GM21786 (cell line): Measurements from ENCODE around the gene CHAC1.
"Not testable (repeated sequence)": the region's sequence is repeated elsewhere in the genome, so short reads cannot be mapped to it uniquely, and the experiment has no call there.

ENCODE experiments used
- ATAC-seq: cut with Tn5 transposase; IDR thresholded peaks from one replicate; pipeline ENCODE4 v1.9.1; 2021; ENCODE audit not compliant: unreplicated experiment

Gene CHAC1

DNA sequence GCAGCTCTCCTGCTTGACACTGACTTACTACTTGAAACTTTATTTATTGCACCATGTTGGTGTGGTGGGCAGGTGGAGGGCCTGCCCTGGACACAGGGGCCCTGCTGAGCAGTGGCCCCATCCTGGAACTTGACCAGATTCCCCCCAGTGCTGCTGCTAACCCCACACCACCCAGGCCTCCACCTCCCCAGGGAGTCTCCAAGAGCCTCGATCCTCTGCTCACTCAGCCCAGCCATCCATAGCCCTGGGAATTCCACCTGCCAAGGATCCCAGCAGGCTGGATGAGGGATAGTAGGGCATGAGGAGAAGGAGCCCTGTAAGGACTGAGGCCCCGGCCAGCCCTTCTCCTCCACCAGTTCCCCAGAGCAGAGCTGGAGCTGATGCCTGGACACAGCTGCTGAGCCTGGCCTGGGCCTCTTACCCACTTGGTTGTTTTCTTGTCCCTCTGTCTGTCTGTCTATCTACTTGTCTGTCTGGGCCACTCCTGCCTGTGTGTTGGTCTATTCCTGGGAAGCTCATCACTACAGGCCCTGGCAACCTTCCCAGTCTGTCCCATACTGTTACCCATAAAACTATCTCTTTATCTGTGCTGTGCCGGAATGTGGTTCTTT lies 2.8 kb downstream of the CHAC1 start:
- no peak for ATAC-seq

DNA sequence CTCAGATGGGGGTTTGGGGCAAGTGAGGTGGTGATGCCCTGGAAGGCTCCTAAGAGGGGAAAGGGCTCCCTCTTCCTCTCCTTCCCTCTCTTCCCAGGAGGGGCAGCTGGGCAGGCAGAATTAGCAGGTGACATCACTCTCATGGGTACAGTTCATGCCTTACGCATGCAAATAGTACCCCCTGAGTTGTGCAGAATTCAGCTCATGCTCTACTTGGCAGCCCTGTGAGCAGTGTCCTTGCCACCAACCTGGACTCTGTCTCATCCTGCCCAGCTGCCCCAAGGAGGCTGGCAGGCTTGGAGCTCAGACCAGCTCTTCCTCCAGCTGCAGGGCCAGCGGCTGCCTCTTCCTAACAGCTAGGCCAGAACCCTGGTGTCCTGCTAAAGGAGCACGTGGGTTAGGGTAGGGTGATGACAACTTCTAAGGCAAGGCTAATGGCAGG lies 3.3 kb downstream of the CHAC1 start:
- no peak for ATAC-seq

DNA sequence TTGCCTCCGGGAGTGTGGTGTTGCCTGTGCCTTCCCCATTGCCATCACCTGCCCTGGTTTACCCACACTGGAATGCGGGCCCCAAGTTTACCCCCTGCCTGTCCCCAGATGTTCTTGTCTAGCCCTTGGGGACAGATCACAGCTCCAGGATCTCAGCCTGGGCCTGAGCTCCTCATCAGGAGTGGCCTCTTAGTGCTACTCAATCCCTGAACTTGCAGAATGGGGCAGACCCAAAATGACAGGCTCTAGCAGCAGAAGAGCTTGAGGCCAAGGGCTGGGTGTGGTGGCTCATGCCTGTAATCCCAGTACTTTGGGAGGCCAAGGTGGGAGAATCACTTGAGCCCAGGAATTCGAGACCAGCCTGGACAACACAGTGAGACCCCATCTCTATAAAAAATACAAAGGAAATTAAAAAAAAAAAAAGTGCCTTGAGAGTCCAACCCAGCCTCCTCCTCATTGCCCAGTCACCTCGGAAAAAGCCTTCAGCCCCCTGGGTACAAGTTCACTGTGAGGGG lies 3.8 kb downstream of the CHAC1 start:
- ATAC-seq = no peak

DNA sequence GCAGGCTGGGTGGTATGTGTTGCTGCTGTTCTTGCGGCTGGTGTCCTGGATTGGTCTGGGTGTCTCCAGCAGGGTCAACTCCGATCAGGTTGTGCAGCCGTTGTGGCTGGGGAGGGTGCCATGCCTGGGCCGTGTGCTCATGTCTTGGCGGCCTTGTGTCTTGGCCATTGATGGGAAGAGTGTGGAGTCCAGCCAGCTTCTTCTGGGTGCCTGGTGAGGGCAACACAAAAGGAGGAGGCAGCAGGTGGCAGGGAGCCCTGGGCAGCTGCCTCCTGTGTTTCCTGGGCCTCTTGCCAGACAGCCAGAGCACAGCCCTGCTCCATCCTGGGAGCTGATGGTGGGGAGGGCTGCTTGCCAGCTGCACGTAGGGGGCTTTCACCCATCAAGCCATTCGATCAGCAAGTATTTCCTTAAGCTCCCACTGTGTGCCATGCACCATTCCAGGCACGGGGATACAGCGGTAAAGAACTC lies 4.3 kb downstream of the CHAC1 start:
- ATAC-seq = no peak

DNA sequence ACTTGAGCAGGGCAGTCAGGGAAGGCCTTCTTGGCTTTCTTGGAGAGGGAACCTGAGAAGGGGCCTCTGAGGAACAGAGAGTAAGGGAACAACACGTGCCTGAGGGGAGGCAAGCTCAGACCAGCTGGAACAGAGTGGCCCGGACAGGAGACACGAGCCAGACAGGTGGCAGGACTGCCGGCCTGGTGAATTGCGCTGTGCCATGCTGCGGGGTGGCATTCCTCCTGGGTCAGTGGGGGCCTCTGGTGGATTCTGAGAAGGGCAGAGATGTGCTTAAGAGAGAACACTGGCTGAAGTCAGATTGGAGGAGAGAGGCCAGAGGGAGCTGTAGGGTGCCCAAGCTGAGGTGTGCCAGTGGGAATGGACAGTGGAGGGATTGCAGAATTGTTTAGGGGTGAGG lies 4.9 kb downstream of the CHAC1 start:
- no peak for ATAC-seq

GRCh38 chr15:40958723-40959122 lies 5.5 kb downstream of the CHAC1 start:
- ATAC-seq = no peak

DNA sequence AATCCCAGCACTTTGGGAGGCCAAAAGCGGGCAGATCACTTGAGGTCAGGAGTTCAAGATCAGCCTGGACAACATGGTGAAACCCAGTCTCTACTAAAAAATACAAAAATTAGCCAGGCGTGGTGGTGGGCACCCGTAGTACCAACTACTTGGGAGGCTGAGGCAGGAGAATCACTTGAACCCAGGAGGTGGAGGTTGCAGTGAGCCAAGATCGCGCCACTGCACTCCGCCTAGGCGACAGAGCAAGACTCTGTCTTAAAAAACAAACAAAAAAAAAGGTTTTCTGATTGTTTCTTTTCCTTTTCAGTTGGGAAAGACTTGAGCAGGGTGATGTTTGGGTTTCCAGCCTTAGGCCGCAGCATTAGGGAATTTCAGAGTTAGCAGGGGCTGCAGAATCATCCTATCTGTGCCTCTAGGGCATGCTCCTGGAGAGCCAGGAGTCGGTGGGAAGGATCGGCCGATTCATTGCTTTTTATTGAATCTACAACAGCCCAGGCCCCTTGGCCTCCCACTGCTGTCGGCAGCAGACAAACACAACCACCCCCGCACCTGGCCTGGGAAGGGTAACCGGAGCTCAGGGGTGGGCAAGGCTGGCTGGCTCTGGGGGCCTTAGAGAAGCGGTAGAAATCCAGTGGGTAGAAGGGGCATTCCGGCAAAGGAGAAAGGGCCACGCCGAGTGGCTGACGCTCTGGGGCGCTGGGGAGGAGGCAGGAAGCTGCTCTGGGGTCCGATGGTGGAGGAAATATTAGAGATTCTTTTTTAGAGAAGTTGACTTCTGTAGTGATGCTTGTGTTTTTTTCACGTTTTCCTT lies 6.3 kb downstream of the CHAC1 start:
- no peak for ATAC-seq

DNA sequence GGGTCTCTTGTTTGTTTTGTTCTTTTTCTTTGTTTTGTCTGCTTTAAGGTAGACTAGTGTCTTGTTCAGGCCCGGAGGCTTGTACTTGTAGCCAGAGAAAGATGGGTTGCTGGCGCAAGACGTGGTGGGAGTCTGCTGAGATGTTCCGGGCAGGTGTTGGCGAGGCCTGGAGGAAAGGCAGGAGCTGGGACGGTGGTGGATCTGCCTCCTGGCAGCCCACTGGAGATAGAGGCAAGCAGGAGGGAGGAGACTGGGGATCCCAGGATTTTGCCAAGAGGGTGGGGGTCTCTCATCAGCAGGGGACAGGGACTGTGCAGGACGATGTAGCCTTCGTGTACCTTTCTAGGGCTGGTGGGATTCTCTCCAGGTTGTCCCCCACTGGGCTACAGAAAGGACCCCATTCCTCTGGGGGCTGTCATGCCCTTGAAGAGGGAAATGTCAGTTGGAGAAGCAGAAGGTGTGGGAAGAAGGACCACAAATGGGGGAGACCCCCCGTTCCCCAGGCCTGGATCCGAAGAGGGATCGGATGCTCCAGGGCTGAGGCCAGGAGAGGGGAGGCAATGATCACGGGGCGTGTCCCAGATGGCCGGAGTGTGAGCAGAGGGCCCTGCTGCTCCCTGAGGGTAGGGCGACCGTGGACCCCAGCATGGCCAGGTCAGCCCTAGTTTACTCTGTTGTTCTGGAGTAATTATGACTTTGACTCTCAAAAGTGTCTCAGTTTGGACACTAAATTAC lies 7.0 kb downstream of the CHAC1 start:
- ATAC-seq = no peak

DNA sequence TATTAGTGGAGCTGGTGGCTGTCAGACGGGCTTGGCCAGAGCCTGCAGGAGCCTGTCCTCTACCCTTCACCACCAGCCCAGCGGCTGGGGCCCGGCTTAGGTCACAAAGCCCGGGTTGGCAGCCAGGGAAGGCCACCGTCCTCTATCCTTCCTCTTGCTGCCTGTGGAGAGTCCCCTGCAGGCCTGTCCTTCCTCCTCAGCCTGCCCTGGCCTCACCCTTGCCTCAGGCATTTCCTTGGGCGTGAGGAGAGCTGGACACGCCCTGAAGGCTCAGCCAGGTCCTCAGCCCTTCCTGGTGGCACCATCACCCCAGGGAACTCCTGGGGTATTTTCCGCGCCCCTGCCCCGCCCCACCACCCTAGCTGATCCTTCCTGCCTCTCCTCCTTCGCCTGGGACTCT lies 7.7 kb downstream of the CHAC1 start:
- ATAC-seq = no peak

- not testable (repeated sequence) for ATAC-seq
Observed at GRCh38 chr15:40961740-40962139, 8.5 kb downstream of the CHAC1 start.

- not testable (repeated sequence) for ATAC-seq
Observed at GRCh38 chr15:40962317-40962716, 9.0 kb downstream of the CHAC1 start.

DNA sequence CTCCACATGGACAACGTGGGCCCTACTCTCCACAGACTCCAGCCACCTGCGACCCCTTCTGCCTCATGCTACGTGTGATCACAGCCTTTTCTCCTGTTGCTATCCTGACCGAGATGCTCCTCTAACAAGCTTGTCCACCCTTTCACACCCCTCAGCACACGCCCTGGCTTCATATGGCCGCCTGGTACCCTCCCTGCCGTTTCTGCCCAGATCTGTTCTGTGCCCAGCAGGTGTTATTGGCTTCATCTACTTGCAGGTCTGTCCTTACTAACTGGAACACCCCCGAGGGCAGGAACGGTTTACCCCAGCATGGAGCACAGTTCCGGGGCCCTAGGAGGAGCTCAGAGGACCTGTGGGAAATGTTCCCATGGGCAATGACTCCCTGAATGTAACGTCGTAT lies 9.9 kb downstream of the CHAC1 start:
- no peak for ATAC-seq

- no peak for ATAC-seq
Observed at GRCh38 chr15:40964006-40964405, 10.7 kb downstream of the CHAC1 start.

- no peak for ATAC-seq
Observed at GRCh38 chr15:40964634-40965033, 11.4 kb downstream of the CHAC1 start.

GRCh38 chr15:40968290-40969085 lies 15.2 kb downstream of the CHAC1 start:
- ATAC-seq = no peak

GRCh38 chr15:40969363-40969762 lies 16.1 kb downstream of the CHAC1 start:
- ATAC-seq = no peak

DNA sequence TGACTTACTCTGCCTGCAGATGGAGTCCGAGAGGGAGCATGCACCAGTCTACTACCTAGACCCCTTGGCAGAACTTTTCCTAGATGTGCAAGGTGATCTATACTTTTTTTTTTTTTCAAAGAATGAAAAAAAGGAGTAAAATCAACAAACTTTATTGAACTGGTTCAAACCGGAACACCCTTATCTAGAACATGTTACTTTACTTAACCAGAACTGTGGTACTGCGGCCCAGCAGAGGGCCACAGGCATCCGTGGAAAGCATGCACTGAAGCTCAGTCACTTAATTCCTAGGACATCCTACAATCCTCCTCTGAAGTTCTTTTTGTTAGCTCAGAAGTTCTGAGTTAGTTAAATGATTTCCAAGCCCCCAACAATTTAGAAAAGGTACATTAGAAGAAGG lies 21.6 kb downstream of the CHAC1 start:
- no peak for ATAC-seq

- ATAC-seq = no peak
Observed at GRCh38 chr15:40976819-40977218, 23.5 kb downstream of the CHAC1 start.

DNA sequence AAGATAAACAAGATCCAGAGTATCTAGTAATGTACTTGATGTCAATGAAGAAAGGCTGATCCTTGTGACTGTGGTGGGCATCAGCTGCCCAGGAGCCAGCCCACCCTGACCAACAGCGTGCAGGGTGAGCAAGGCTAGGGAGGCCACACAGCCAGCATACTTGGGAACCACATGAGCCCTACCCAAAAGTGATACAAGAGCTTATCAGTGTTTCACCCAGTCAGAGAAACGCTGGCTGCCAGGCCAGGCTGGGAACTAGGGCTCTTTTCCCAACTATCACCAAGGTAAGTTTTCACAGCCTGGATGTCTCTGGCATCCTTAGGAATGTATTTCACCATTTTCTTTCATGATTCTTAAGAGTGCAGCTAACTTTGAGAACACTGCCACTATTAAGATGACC lies 24.9 kb downstream of the CHAC1 start:
- ATAC-seq = no peak

DNA sequence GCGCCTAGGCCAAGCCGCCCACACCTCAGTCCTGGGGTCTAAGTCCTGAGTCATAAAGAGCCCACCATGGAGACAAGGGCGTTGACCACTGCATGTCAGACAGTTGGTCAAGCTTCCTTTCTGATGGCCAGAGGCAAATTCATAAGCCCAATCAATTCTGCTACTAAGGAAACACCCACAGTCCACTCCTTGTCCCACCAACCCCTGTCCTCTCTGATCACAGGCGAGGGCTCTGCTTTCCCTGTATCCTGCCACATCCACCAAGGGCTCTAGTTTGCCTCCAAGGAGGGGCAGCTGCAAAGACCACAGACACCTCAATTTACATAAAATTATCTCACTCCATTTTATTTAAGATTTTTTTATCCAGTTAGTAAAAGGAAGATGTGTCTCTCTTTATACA lies 25.3 kb downstream of the CHAC1 start:
- ATAC-seq = no peak

DNA sequence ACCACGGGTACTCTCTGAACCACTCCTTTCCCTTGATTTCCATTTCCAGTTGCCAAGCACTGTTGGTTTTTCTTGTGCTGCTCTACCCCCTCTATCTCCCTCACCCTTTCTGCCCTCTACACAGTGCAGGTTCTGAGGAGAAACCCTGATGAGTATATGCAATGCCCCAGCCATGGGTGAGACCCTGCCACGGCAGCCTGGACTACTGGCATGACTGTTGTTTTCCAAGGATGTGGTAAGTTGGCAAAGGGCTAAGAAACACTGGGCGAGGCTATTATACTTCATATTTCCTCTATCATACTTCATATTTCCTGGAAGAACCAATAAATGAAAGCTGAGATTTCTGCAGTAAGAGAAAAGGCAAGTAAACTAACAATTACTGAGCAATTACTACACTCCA lies 27.9 kb downstream of the CHAC1 start:
- no peak for ATAC-seq
